HG03442 (cell line): Measurements from ENCODE around the gene ARHGEF4.
"Not testable (repeated sequence)": the region's sequence is repeated elsewhere in the genome, so short reads cannot be mapped to it uniquely, and the experiment has no call there.

ENCODE experiments used
- ATAC-seq: cut with Tn5 transposase; IDR thresholded peaks from one replicate; pipeline ENCODE4 v1.9.1; 2021; ENCODE audit warnings: mild to moderate bottlenecking, moderate library complexity; ENCODE audit not compliant: unreplicated experiment

The ARHGEF4 gene

DNA sequence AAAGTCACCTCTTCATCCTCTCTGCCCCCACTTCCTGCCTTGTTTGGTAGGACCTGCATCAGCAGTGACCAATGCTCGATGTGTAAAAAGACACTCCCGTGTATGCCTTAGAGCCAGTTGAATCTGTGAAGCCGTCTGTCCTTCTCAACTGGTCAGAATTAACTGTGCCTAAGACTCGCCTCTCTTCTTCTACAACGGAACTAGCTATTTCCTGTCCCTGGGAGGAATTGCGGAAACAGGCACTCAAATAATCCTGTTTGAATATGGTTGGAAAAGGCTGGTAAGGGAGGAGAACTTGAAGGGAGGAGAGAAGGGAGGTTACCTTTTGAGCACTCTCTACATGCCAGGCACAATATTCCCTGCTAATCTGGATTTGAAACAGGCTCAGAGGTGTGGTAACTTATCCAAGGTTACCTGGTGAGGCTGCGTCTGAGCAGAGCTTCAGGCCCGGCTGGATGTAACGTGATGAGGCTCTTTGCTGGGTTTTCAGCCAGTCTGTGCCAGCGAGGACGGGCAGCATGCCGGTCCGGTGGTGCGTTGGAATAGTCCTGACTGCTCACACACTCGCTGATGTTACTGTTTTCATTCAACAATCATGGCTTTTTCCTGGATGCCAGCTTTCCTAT lies 129.5 kb downstream of the ARHGEF4 start:
- ATAC-seq, result no peak

DNA sequence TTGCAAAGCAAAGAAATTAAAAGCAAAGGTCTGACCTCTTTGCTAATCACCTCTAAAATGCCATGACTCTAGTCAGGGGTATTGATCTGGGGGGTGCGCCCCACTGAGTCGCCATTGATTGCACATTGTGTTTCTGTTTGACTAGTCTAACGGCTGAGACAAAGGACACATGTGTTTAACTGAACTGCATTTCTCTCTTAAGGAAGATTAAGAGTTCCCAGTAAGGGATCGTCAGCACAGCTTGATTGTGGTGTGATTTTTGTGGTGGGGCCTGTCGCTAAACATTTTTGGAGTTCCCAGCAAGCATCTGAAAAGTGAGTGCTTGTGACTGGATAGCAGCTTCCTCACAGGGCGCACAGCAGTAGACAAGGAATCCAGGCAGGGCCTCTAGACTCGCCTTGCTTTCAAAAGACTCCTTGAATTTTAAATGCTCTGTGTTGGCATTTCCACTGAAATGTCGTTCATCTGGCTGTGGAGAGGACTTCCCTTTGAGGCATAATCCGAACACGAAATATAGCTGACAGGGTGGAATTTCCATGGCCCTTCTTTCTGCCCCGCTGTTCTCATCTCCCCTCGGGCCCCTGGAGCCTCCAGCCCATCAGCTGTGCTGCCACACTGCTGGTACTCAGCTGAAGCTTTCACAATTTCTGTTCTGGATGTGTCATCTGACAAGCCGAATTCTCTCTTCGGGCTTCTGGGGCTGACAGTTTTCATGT lies 130.2 kb downstream of the ARHGEF4 start:
- ATAC-seq, result no peak

DNA sequence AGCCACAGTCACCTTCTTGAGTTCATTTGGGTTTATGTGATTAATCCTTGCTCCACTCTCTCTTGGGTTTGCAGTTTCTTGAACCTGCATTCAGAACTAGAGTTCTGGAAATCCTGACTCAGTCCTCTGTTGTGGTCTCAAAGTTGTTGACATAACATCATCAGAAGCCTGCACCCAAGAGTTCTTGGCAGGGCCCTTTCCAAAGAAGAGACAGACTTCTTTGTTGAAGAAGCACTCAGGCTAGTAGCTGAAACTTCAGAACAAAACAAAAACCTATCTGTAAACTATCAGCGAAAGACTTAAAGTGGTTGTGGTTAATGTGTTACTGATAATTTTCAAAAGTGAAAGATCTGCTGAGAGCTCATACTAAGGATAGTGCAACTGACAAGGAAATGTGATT lies 135.7 kb downstream of the ARHGEF4 start:
- ATAC-seq, result peak; percentile 71

DNA sequence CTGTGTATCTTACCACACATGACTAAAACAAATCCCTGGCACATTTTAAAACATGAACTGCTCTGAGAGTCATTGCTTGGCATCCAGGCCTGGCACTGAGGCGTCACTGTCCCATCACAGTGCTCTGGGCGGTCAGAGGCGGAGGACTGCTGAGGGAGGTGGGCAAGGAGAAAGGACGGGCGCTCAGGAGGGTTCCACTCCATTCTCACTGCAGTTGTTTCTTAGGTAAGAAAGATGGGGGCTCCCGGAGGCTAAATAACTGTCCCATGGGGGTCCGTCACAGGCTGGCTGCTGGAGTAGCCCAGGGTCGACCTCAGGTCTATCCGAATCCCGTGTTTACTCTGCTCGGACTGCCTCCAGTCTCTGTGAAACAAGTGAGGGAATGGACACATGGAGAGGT lies 139.0 kb downstream of the ARHGEF4 start:
- ATAC-seq, result no peak

DNA sequence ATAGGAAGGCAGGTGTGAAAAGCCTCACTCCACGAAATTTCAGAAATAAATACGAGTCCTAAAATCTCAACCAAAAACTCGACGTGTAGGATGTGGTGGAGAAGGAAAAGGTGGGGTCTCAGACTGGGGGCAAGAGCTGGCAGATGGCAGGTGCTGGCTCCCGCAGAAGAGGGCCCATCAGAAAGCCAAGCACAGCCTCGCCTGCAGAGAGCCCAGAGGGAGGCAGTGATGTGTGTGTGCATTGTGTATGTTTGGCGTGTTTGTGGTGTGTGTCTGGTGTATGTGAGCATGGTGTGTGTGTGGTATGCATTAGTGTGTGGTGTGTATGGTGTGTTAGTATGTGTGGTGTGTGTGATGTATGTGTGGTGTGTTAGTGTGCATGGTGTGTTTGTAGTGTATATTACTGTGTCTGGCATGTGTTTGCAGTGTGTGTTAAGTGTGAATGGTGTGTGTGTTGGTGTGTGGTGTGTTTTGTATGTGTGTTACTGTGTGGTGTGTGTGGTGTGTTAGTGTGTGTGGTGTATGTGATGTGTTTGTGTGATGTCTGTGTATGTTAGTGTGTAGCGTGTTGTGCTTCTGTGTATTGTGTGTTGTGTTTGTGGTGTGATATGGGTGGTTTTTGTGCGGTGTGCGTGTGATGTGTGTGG lies 140.0 kb downstream of the ARHGEF4 start:
- ATAC-seq, result no peak

DNA sequence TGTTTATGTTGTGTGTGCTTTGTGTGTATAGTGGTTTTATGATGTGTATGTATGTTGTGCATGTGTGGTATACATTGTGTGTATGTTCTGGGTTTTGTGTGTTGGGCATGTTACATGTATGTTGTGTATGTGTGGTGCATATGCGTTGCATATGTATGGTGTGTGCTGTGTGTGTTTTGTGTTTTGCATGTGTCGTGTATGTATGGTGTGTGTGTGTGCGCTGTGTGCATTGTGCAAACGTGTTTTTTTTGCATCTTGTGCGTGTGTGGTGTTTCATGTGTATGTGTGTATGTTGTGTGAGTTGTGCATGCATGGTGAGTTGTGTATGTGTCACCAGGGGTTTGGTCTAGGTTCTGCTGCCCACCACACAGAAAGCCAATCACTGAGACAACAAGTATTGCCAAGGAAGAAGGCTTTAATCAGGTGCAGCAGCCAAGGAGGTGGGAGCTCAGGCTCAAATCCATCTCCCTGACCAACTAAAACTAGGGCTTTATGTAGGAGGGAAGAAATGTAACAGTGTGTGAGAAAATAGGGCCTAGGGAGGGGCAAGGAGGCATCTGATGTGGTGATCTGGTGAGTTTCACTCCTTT lies 140.8 kb downstream of the ARHGEF4 start:
- no peak for ATAC-seq

DNA sequence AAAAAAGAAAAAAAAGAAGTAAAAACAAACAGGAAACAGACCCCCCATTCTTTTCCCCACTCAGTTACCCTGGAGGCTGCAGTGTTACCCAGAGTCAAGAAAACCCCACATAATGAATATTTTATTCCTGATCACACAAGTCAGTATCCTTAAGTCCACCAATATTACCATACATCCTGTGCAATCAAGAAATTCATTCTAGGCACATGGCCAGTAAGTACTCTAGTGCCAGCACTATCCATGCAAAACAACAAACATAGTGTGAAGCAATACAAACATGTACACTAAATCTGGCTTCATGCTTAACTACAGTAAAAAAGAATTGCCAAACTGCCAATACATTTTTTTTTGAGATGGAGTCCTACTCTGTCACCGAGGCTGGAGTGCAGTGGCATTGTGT lies 145.0 kb downstream of the ARHGEF4 start:
- ATAC-seq, result no peak

DNA sequence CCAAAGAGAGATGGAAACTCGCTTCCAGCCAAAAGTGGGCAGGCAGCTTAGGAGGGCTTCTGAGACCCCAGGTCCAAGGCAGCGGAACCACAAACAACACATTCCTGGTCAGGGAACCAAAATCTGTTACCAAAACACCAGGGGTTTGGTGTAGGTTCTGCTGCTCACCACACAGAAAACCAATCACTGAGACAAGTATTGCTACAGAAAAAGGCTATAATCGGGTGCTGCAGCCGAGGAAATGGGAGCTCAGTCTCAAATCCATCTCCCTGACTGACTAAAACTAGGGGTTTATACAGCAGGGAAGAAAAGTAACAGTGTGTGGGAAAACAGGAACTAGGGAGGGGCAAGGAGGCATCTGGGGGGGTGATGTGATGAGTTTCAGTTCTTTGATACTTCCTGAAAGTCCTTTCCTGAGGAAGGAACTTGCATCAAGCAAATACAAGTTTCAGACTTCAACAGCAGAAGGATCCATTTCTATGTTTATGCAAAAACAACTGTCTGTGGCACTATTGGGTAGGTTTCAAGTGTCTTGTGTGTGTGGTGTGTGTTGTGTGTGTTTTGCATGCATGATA lies 148.6 kb downstream of the ARHGEF4 start:
- no peak for ATAC-seq

DNA sequence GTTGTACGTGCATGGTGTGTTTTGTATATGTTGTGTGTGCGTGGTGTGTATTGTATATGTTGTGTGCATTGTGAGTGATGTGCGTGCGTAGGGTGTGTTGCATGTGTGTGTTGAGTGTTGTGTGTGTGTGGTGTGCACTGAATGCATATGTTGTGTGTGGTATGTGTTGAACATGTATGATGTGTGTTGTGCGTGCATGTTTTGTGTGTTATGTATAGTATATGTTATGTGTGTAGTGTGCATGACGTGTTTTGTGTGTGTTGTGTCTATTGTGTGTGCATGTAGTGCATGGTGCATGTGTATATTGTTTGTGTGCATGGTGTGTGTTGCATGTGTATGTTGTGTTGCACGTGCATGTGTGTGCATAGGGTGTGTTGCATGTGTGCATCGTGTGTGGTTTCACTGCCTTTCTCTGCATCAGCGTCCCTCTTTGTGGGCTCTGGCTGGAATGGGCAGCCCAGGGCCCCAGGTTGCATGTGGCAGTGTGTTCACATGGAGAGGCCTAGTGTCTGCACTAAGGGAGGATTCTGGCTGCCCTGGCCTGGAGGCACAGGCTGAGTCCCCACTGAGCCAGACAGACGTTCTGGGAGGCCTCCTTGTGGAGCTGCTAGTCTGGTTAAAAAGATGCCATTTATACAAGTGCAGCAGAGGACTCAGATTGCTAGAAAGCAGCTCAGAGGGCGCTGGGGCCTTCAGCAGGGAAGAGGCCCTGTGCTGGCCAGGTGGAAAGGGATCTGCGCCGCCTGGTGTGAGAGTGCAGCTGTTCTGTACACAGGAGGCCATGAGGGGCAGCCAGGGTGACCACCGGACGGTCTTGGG lies 149.3 kb downstream of the ARHGEF4 start:
- ATAC-seq, result no peak

DNA sequence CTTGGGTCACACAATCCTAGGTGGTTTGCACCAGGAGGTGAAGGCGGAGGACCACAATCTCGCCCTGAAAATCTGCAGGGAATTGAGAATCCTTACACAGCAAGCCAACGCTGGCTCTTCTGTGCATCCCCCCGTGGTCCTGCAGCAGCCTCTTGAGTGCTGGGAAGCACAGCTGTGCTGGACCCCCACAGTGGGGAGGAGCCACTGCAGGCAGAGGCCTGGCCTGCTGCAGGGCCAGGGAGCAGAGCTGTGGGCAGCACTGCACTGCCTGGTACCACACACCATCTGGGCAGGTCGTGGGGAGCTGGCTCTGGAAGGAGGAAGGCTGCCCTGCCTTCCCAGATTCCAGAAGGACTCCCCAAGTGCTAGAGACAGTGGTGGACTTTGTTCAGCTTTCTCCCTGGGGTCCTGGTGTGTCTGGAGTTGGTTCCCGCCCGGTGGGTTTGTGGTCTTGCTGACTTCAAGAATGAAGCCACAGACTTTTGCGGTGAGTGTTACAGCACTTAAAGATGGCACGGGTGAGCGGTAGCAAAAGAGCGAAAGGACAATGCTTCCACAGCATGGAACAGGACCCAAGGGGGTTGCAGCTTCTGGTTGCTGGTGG lies 150.3 kb downstream of the ARHGEF4 start:
- no peak for ATAC-seq

DNA sequence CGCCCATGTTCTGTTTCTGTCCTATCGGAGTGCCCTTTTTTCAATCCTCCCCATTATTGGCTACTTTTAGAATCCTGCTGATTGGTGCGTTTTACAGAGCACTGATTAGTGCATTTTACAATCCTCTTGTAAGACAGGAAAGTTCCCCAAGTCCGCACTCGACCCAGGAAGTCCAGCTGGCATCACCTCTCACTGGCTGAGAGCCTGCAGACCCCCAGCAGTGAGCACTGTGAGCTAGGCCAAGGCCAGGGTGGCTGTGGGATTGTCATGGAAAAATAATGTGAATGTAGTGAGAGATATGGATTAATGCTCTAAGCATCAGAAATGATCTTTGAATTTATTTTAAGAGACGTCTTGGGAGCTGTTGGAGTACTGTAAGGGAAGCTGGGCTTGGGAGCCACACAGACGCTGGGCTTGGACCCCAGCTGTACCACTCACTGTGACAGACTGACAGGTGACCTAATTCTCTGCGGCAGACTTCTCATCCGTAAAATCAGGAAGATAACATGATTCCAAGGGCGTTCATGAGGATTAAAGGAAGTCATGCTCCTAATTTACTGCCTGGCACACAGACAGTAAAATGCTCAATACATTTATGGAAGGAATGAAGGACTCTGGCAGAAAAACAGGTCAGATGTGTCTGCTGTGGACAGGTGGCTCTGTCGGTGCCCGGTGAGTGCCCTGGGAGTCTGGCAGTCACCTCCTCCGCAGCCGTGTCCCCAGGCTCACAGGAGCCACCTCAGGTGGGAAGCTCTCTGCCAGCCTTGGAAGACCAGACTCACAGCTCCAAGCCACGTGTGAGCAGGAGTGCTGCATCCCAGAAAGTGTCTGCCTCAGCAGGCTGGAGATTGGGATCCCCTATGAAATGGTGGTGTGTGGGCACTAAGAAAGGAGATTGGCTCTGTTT lies 151.1 kb downstream of the ARHGEF4 start:
- no peak for ATAC-seq

DNA sequence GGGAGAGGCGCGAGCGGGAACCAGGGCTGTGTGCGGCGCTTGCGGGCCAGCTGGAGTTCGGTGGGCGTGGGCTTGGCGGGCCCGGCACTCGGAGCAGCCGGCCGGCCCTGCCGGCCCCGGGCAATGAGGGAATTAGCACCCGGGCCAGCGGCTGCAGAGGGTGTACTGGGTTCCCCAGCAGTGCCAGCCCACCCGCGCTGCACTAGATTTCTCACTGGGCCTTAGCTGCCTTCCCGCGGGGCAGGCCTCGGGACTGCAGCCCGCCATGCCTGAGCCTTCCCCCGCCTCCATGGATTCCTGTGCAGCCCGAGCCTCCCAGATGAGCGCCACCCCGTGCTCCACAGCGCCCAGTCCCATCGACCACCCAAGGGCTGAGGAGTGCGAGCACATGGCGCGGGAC lies 154.7 kb downstream of the ARHGEF4 start:
- not testable (repeated sequence) for ATAC-seq

DNA sequence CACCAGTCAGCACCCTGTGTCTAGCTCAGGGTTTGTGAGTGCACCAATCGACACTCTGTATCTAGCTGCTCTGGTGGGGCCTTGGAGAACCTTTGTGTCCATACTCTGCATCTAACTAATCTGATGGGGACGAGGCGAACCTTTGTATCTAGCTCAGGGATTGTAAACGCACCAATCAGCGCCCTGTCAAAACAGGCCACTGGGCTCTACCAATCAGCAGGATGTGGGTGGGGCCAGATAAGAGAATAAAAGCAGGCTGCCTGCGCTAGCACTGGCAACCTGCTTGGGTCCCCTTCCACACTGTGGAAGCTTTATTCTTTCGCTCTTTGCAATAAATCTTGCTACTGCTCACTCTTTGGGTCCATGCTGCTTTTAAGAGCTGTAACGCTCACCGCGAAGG lies 155.3 kb downstream of the ARHGEF4 start:
- ATAC-seq, result not testable (repeated sequence)

DNA sequence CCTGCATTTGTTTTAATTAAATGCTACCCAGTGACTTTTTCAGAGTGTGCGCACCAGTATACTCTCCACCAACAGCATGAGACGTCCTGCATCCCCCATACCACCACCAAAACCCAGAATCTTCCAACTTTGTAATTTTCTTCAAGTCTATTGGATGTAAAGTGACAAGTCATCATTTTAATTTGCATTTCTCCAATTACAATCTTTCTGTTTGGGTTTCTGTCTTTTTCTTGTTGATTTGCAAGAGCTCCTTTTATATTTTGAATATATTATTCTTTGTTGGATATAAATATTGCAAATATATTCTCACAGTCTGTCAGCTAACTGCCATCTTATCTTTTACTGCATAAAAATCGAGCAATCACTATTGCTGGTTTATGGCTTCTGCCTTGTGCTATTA lies 160.0 kb downstream of the ARHGEF4 start:
- ATAC-seq, result no peak

DNA sequence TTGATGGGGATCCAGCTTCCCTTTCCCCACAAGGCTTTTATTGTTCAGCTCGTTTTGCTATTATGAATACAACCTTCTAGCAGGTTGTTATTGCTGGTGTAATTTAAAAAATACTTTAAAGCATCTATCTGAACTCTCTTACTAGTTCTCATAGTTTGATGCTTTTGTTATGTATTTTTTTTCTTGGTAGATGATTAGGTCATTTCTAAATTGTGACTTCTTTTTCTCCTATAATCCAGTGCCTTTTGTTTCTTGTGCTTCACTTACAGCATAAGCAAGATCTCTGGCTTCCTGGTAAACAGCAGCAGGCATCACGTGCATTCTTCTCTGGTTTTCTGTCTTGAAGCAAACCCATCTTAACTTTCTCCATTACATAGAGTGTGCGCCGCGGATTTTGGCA lies 160.5 kb downstream of the ARHGEF4 start:
- ATAC-seq, result no peak

DNA sequence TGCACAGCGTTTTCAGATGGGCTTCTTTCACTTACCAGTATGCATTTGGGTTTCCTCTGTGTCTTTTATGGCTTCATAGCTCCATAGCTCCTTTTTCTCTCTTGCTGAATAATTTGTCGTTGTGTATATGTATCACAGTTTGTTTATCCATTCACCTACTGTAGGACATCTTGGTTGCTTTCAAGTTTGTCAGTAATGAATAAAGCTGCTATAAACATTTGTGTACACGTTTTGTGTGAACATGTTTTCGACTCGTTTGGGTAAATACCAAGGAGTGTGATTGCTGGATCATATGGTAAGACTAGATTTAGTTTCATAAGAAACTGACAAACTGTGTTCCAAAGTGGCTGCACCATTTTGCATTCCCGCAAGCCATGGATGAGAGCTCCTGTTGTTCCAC lies 161.8 kb downstream of the ARHGEF4 start:
- no peak for ATAC-seq

DNA sequence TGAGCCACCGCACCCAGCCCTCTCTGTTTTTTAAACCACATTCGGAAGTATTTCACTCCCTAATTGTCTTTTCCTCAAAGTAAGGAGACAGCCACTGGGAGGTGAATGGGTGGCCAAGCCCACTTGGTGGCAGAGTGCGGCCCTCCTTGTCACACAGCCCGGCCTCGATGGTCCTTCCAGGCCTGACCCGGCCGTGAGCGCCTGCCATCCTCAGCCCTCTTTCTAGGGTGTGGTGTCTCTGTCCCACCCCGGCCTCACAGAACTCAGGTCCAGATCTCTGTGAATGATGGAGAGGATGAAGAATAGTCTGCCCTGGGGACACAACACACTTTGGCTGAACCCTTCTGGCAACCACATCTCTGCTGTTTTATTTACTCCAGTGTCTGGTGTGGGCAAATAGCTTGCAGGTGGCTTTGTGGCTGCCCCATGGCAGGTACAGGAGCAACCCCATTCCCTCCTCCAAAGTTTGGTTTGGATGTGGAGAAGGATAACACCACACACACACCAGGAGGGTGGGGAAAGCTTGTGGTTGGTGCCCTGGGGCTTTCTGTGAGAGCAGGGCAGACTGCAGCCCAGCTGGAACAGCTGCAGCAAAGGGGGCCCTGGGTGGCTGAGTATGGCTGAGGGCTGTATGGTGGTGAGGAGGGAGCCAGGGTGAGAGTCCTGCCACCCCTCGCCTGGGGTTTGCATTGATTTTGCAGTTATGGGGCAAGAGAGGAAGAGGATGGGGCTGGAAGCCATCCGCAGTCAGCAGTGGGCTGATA lies 167.9 kb downstream of the ARHGEF4 start:
- no peak for ATAC-seq

DNA sequence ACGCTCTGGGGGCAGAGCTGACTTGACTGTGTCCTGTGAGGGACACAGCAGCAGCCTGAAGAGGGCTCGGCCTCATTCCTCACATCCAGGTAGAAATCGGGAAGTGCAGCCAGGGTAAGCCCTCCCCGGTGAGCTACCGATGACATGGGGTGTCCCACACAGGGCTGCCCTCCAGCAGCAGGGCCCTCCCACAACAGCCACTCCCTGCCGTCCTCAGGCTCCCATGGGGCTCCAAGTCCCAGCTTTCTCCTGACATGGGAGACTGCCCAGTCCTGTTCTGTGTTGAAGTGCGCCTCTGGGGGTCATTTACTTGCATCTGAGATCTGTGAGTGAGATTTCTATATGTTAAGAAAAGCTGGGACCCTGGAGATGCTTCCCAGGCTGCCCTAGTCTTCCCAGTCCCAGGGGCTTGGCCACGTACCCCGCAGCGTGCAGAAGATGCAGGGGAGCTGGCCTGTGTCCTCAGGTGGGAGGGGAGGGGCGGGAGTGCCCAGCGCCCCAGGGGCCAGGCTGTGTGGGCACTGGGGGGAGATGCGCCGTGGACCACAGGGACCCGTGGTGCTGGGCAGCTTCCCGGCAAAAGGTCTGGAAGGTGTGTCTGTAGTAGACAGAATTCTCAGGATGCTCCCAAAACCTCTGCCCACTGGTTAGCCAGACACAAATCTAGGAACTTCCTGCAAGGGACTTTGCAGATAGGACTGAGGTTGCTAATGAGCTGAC lies 168.7 kb downstream of the ARHGEF4 start:
- ATAC-seq, result no peak
